Chondrocyte (in vitro differentiated cells): ENCODE results near the gene ARF6. TPM values are rescaled to one million over a fixed set of nuclear protein-coding genes. Genes with fewer than 3 reads are reported as not detected.

Source experiments
- DNase-seq: peaks from one replicate; pipeline ENCODE4 v3.0.0; 2021; ENCODE audit warnings: mixed read lengths, low spot score
- H3K27ac Mint-ChIP-seq: one replicate; pipeline ENCODE4 v1.8.0; 2021; ENCODE audit warnings: mild to moderate bottlenecking, moderate library complexity, mixed read lengths; ENCODE audit not compliant: unreplicated experiment
- H3K27me3 Mint-ChIP-seq: 2 replicates; pipeline ENCODE4 v1.8.0; 2021; ENCODE audit warnings: low read depth, mixed read lengths
- H3K36me3 Mint-ChIP-seq: 2 replicates; pipeline ENCODE4 v1.8.0; 2021; ENCODE audit warnings: low read depth, mixed read lengths
- H3K4me1 Mint-ChIP-seq: 2 replicates; pipeline ENCODE4 v1.8.0; 2021; ENCODE audit warnings: low read depth, mild to moderate bottlenecking, mixed read lengths
- H3K4me3 Mint-ChIP-seq: one replicate; pipeline ENCODE4 v1.8.0; 2021; ENCODE audit warnings: mild to moderate bottlenecking, moderate library complexity, mixed read lengths; ENCODE audit not compliant: unreplicated experiment
- H3K9me3 Mint-ChIP-seq: 2 replicates; pipeline ENCODE4 v1.8.0; 2021; ENCODE audit warnings: low read depth, mixed read lengths
- total RNA-seq: library from RNA; stranded (reverse); gene quantifications from 3 replicates; pipeline ENCODE4 v1.2.1, GENCODE V29; 2021
- TF ChIP-seq, protein P1 (sequence below): fragments of 200-600 bp; sonication (generic); IDR thresholded peaks from 2 replicates; pipeline ENCODE4 v1.5.0; 2021; ENCODE audit warnings: antibody characterized with exemption, mild to moderate bottlenecking, moderate library complexity

ARF6 gene
- total RNA-seq, 1 donor from 2014 or later, result 53.2 TPM

DNA sequence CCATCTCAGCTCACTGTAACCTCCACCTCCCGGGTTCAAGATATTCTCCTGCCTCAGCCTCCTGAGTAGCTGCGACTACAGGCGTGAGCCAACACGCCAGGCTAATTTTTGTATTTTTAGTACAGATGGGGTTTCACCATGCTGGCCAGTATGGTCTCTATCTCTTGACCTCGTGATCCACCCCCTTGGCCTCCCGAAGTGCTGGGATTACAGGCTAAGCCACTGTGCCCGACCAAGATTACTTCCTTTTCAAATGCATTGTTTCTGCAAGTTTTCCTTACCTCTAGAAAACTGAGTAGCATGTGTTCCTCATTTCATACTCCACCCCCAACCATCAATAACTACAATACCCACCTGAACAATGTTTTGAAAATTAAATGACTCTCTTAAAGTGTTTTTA is 13.1 kb downstream of the ARF6 start:
- Mint-ChIP-seq H3K27ac (no peak overlapping the region), H3K36me3 (peaks cover 2% of the 10 kb centered on the region), H3K27me3 (no peaks in the 10 kb centered on the region), H3K4me3 (no peak overlapping the region), H3K4me1 (peaks cover 27% of the 10 kb centered on the region), H3K9me3 (no peaks in the 10 kb centered on the region)
- no peak for DNase-seq
- TF ChIP-seq, protein P1, sequence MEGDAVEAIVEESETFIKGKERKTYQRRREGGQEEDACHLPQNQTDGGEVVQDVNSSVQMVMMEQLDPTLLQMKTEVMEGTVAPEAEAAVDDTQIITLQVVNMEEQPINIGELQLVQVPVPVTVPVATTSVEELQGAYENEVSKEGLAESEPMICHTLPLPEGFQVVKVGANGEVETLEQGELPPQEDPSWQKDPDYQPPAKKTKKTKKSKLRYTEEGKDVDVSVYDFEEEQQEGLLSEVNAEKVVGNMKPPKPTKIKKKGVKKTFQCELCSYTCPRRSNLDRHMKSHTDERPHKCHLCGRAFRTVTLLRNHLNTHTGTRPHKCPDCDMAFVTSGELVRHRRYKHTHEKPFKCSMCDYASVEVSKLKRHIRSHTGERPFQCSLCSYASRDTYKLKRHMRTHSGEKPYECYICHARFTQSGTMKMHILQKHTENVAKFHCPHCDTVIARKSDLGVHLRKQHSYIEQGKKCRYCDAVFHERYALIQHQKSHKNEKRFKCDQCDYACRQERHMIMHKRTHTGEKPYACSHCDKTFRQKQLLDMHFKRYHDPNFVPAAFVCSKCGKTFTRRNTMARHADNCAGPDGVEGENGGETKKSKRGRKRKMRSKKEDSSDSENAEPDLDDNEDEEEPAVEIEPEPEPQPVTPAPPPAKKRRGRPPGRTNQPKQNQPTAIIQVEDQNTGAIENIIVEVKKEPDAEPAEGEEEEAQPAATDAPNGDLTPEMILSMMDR, result no peak

DNA sequence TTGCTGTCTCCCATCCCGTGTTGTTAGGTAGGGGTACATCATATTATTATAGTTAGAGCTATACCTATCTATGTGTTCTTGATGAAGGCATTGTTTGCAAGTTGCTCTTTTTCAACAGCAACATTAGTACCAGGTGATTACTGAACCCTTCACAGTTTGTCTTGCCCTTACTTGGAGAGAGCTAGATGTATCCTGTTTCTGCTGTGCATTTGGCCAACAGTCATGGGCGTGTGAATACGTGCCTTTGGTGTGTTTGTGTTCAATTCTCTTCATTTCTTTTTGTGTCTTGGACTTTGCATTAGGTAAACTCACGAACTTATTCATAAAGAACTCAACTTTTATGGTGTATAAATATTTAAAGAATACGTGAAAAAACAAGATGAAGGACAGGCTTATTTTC is 14.3 kb downstream of the ARF6 start:
- Mint-ChIP-seq H3K36me3 (peaks cover 1% of the 10 kb centered on the region), H3K4me3 (no peak overlapping the region), H3K4me1 (peaks cover 37% of the 10 kb centered on the region), H3K27ac (peak overlapping the region; percentile 94), H3K27me3 (no peaks in the 10 kb centered on the region), H3K9me3 (no peaks in the 10 kb centered on the region)
- DNase-seq, result no peak
- TF ChIP-seq, protein P1, result no peak

DNA sequence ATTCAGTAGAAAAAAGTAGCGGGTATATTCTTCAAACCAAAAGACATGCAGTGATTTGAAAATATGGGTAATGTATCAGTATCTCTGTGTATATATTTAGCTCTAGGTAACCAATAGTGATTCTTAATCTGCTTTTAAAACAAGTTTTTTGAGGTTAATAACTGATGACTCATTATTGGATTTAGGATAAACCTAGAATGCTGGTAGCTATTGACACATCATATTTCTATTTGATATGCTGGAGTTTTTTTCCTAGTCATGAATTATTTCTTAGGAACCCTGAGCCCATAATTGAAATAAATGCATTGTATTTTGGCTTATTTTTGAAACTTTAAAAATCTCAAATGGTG is 15.5 kb downstream of the ARF6 start:
- TF ChIP-seq, protein P1, result no peak
- Mint-ChIP-seq H3K27me3 (no peaks in the 10 kb centered on the region), H3K36me3 (no peaks in the 10 kb centered on the region), H3K9me3 (no peaks in the 10 kb centered on the region), H3K4me1 (peaks cover 39% of the 10 kb centered on the region), H3K27ac (peak overlapping the region; percentile 94), H3K4me3 (peak overlapping the region; percentile 42)
- no peak for DNase-seq

DNA sequence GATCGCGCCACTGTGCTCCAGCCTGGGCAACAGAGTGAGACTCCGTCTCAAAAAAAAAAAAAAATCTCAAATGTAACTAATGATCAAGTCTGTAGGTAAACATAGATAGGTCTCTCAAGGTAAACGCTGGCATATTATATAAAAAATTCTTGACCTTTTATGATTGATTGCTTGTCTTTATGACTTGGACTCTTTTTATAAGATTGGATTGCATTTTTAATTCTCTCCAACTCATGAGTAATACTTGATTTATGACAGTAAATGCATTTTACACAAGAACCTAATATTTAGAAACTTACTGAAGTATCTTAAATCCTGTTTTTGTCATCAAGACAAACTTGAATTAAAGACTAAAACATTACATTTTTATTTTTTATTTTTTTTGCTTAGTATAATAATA is 16.1 kb downstream of the ARF6 start:
- Mint-ChIP-seq H3K27me3 (no peaks in the 10 kb centered on the region), H3K9me3 (no peaks in the 10 kb centered on the region), H3K4me3 (no peak overlapping the region), H3K4me1 (peaks cover 39% of the 10 kb centered on the region), H3K27ac (no peak overlapping the region), H3K36me3 (no peaks in the 10 kb centered on the region)
- no peak for DNase-seq
- TF ChIP-seq, protein P1, result no peak

DNA sequence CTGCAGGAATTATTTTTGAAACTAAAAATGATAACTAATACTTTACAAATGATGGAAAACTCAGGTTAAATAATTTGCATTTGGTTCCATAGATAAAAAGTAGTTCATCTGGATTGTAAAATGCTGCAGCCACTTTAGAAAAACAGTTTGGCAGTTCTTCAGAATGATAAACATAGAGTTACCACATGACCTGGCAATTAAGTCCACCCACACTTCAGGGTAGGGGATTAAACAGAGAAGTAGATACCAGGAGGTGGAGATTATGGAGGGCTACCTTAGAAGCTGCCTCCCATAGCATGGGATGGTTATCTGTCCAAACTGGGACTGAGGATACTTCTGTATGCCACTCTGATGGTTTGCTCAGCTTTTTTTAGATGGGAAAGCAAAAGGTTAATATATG is 22.2 kb downstream of the ARF6 start:
- no peak overlapping the region for H3K27ac Mint-ChIP-seq
- TF ChIP-seq, protein P1, result no peak
- DNase-seq, result no peak
- H3K4me1 Mint-ChIP-seq, result peaks cover 22% of the 10 kb centered on the region
- no peak overlapping the region for H3K4me3 Mint-ChIP-seq
- H3K27me3 Mint-ChIP-seq, result no peaks in the 10 kb centered on the region
- H3K9me3 Mint-ChIP-seq, result no peaks in the 10 kb centered on the region
- no peaks in the 10 kb centered on the region for H3K36me3 Mint-ChIP-seq
